GM12878 (cell line): Measurements from ENCODE around the gene PODN. TPM values are rescaled to one million over a fixed set of nuclear protein-coding genes. Genes with fewer than 3 reads are reported as not detected.

Experiments used
- ATAC-seq: fragments of 200-7000 bp; cut with Tn5 transposase; 3 replicates; pipeline ENCODE4 v1.9.1; 2020; ENCODE audit warnings: mild to moderate bottlenecking, moderate library complexity
- BruUV-seq: library from RNA; stranded (reverse); fragments of 400-500 nt; replicated peaks from 2 replicates; lab custom pipeline; 2021; lab: Mats Ljungman, UMichigan
- CTCF ChIA-PET: fragments of 300-600 bp; sonication (Branson Sonifier 250); formaldehyde crosslinking; extraction: SDS; loops from one replicate; lab custom pipeline; 2021; ENCODE audit warnings: inconsistent platforms; lab: Yijun Ruan, JAX
- POLR2A ChIA-PET: fragments of 350-600 bp; formaldehyde crosslinking; extraction: SDS; loops from one replicate; lab custom pipeline; 2021; ENCODE audit warnings: inconsistent platforms; lab: Charles Lee
- RAD21 ChIA-PET: fragments of 300-600 bp; sonication (Branson Sonifier 250); formaldehyde crosslinking; loops from one replicate; lab custom pipeline; 2023; ENCODE audit warnings: antibody characterized with exemption; ENCODE audit not compliant: unreplicated experiment; lab: Charles Lee
- SMC1A ChIA-PET: fragments of 300-600 bp; sonication (Branson Sonifier 250); formaldehyde crosslinking; loops from one replicate; lab custom pipeline; 2023; ENCODE audit not compliant: unreplicated experiment, uncharacterized antibody; lab: Charles Lee
- DNase-seq: peaks from one replicate; pipeline ENCODE4 v3.0.0-alpha.2; 2011; ENCODE audit warnings: low read depth, low spot score
- FAIRE-seq: peaks from 3 replicates; lab custom pipeline; 2011; peaks lifted over from hg19 to GRCh38; lab: Jason Lieb, UNC
- H2AFZ ChIP-seq: 2 replicates; pipeline ENCODE4 v1.6.0; 2011; ENCODE audit warnings: low read depth, low read length, control low read depth; ENCODE audit not compliant: control insufficient read depth
- H3K27ac ChIP-seq: 2 replicates; pipeline ENCODE4 v1.5.1; 2011; ENCODE audit warnings: control low read depth; ENCODE audit not compliant: control insufficient read depth, insufficient read depth
- H3K27me3 ChIP-seq, 2 experiments: replicated peaks in 1 of 2; 2 replicates each; pipeline versions ENCODE4 v1.6.0 to v1.6.1; 2011; ENCODE audit warnings: low read length in 1 of 2; ENCODE audit not compliant: control insufficient read depth in 2 of 2, insufficient read depth in 2 of 2
- H3K36me3 ChIP-seq, 2 experiments: 2 replicates each; pipeline ENCODE4 v1.5.1; 2011; ENCODE audit warnings: low read length in 1 of 2; ENCODE audit not compliant: control insufficient read depth in 2 of 2, insufficient read depth in 2 of 2
- H3K4me1 ChIP-seq: 2 replicates; pipeline ENCODE4 v1.6.1; 2011; ENCODE audit warnings: mild to moderate bottlenecking, low read length, moderate library complexity, mixed read lengths; ENCODE audit not compliant: control insufficient read depth, insufficient read depth
- H3K4me2 ChIP-seq: 2 replicates; pipeline ENCODE4 v1.6.0; 2011; ENCODE audit warnings: control low read depth; ENCODE audit not compliant: control insufficient read depth, insufficient read depth
- H3K4me3 ChIP-seq: fragments of 200-600 bp; sonication (generic); 2 replicates; pipeline ENCODE4 v1.5.1; 2016
- H3K79me2 ChIP-seq: 2 replicates; pipeline ENCODE4 v1.6.0; 2011; ENCODE audit warnings: low read length; ENCODE audit not compliant: control insufficient read depth, insufficient read depth
- H3K9ac ChIP-seq: 2 replicates; pipeline ENCODE4 v1.8.0; 2011; ENCODE audit warnings: low read length, control low read depth, mixed read lengths; ENCODE audit not compliant: control insufficient read depth, insufficient read depth
- H3K9me3 ChIP-seq: replicated peaks from 3 replicates; pipeline ENCODE4 v1.5.1; 2011; ENCODE audit warnings: mild to moderate bottlenecking, low read length; ENCODE audit not compliant: control insufficient read depth, insufficient read depth
- H4K20me1 ChIP-seq: 2 replicates; pipeline ENCODE4 v1.6.0; 2011; ENCODE audit not compliant: control insufficient read depth, insufficient read depth
- CREB1 ChIP-seq: IDR thresholded peaks from 2 replicates; pipeline ENCODE4 v1.6.1; 2012; ENCODE audit warnings: low read depth, mild to moderate bottlenecking, inconsistent platforms
- RFX5 ChIP-seq: IDR thresholded peaks from 2 replicates; pipeline ENCODE4 v1.6.1; 2011; ENCODE audit warnings: low read depth, low read length, improper control_type of control experiment
- WGBS: methylation state at CpG from one replicate; pipeline ENCODE4 v1.1.6; 2016; ENCODE audit warnings: low lambda C conversion rate; ENCODE audit not compliant: insufficient replicate concordance, insufficient coverage; ENCODE audit errors: missing lambda C conversion rate; 5-methylcytosine and 5-hydroxymethylcytosine counted together
- in situ Hi-C: fragments of 300-500 bp; cut with MboI; formaldehyde crosslinking; loops from 9 replicates; pipeline ENCODE4 v1.14.3; 2018; ENCODE audit warnings: mixed read lengths
- intact Hi-C: fragments of 100-400 bp; cut with micrococcal nuclease; formaldehyde crosslinking; loops from one replicate; pipeline ENCODE4 v1.14.2; 2022; ENCODE audit not compliant: unreplicated experiment
- polyA plus RNA-seq, 11 experiments: library from polyadenylated mRNA; depleted of rRNA in 4 of 11; unstranded in 6 of 11; stranded (reverse) in 5 of 11; fragments of >200 nt; fragmentation: Nextera tagmentation in 4 of 11; fragmentation: Illumina TruSeq in 1 of 11; extraction: Ambion mirVana in 4 of 11; extraction: Trizol in 1 of 11; gene quantifications; 1 replicate in 1 of 11; 2 replicates in 10 of 11; pipeline versions ENCODE4 v1.2.1 to v1.2.3, GENCODE V29; 2011 to 2016; ENCODE audit warnings: inconsistent platforms in 2 of 11, missing spikeins in 2 of 11, low read depth in 1 of 11
- total RNA-seq, 4 experiments: library from RNA; depleted of rRNA in 3 of 4; stranded (reverse); fragments of >200 nt in 3 of 4; fragmentation: Illumina TruSeq in 1 of 4; extraction: Trizol in 1 of 4; gene quantifications; 2 replicates each; pipeline versions ENCODE4 v1.2.1 to v1.2.3, GENCODE V29; 2013 to 2021
- TF ChIP-seq, protein P1 (sequence below): fragments of 450-650 bp; IDR thresholded peaks from 2 replicates; pipeline ENCODE4 v1.6.1; 2016; ENCODE audit warnings: mild to moderate bottlenecking, moderate library complexity, borderline replicate concordance

PODN gene
- total and polyA plus RNA-seq, 10 of the 15 experiments (the other 5 are each of a cell fraction or from before 2014, with no cell fraction given), result 0.10 TPM; not detected in 9

DNA sequence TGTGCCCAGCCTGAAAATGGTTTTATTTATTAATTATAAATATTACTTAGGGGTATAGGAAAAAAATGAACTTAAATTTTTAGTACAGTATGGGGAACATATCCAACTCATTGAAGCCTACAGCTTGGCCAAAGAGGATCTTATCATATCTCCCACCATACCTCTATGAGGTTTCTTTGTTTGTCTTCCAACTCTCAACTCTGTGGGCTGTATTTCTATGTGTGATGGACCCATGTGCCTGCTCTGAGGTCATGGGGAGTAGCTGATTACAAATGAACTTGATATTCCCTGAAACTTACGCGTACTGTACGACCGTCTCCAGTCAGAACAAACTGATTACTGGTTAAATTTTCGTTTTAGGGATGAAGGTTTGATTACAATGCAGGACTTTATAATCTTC lies 41.4 kb upstream of the PODN start:
- H3K4me2 ChIP-seq, result no peak overlapping the region
- ATAC-seq (no peak), FAIRE-seq (no peak), DNase-seq (no peak)
- ChIA-PET SMC1A (no interaction called here), POLR2A (interaction anchor here (0.7 kb wide), 1 partner anchor 230 kb away, joined by 3 read pairs; no protein-coding TSS in a partner anchor), RAD21 (no interaction called here), CTCF (no interaction called here)
- peaks cover 2% of the 10 kb centered on the region for H3K79me2 ChIP-seq
- no peaks in the 10 kb centered on the region for H3K4me1 ChIP-seq
- H4K20me1 ChIP-seq, result no peaks in the 10 kb centered on the region
- BruUV-seq, result no TSS peak
- intact Hi-C loops (no loop called here), in situ Hi-C loops (no loop called here)
- no peak overlapping the region for H3K9ac ChIP-seq
- no peak overlapping the region for H3K27ac ChIP-seq
- H3K36me3 ChIP-seq, result 0 out of 4 replicates have a peak, but pooled peaks cover 0 to 3% of the 10 kb centered on the region in 2 experiments
- 78% methylated on average over 5 of the region's 5 CpGs for WGBS
- TF ChIP-seq RFX5, result no peak
- H3K4me3 ChIP-seq, result no peak overlapping the region
- H3K9me3 ChIP-seq, result no peaks in the 10 kb centered on the region
- H3K27me3 ChIP-seq, result no peaks in the 10 kb centered on the region
- H2AFZ ChIP-seq, result no peak overlapping the region

DNA sequence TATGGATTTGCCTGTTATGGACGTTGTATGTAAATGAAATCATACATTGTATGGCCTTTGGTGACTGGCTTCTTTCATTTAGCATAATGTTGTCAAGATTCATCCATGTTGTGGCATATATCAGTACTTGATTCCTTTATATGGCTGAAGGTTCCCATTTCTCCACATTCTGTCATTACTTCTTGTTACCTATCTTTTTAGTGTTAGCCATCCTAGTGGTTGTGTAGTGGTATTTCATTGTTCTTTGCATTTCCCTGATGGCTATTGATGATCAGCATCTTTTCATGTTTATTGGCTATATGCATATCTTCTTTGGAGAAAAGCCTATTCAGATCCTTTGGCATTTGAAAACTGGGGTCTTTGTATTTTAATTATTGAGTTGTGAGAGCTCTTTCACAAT lies 39.8 kb upstream of the PODN start:
- no TSS peak for BruUV-seq
- intact Hi-C loops, result no loop called here
- ChIA-PET CTCF (no interaction called here), SMC1A (no interaction called here), POLR2A (no interaction called here), RAD21 (no interaction called here)
- 60% methylated on average over 1 of the region's 1 CpG for WGBS
- Histone ChIP-seq H3K9ac (no peak overlapping the region), H3K4me3 (no peak overlapping the region), H3K27ac (no peak overlapping the region), H3K36me3 (0 out of 4 replicates have a peak, but pooled peaks cover 0 to 3% of the 10 kb centered on the region in 2 experiments), H3K9me3 (no peaks in the 10 kb centered on the region), H2AFZ (no peak overlapping the region), H3K27me3 (no peaks in the 10 kb centered on the region), H4K20me1 (no peaks in the 10 kb centered on the region), H3K4me1 (no peaks in the 10 kb centered on the region), H3K4me2 (no peak overlapping the region), H3K79me2 (peaks cover 1% of the 10 kb centered on the region)
- FAIRE-seq (no peak), DNase-seq (no peak), ATAC-seq (no peak)
- in situ Hi-C loops, result no loop called here
- TF ChIP-seq, protein P1, sequence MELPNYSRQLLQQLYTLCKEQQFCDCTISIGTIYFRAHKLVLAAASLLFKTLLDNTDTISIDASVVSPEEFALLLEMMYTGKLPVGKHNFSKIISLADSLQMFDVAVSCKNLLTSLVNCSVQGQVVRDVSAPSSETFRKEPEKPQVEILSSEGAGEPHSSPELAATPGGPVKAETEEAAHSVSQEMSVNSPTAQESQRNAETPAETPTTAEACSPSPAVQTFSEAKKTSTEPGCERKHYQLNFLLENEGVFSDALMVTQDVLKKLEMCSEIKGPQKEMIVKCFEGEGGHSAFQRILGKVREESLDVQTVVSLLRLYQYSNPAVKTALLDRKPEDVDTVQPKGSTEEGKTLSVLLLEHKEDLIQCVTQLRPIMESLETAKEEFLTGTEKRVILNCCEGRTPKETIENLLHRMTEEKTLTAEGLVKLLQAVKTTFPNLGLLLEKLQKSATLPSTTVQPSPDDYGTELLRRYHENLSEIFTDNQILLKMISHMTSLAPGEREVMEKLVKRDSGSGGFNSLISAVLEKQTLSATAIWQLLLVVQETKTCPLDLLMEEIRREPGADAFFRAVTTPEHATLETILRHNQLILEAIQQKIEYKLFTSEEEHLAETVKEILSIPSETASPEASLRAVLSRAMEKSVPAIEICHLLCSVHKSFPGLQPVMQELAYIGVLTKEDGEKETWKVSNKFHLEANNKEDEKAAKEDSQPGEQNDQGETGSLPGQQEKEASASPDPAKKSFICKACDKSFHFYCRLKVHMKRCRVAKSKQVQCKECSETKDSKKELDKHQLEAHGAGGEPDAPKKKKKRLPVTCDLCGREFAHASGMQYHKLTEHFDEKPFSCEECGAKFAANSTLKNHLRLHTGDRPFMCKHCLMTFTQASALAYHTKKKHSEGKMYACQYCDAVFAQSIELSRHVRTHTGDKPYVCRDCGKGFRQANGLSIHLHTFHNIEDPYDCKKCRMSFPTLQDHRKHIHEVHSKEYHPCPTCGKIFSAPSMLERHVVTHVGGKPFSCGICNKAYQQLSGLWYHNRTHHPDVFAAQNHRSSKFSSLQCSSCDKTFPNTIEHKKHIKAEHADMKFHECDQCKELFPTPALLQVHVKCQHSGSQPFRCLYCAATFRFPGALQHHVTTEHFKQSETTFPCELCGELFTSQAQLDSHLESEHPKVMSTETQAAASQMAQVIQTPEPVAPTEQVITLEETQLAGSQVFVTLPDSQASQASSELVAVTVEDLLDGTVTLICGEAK, result no peak
- no peak for TF ChIP-seq CREB1
